Sciatic nerve (tissue), 2 donors: ENCODE data around the gene GK. TPM values are rescaled to one million over a fixed set of nuclear protein-coding genes. Genes with fewer than 3 reads are reported as not detected.

Source experiments
- ATAC-seq: fragments of 200-7000 bp; cut with Tn5 transposase; one replicate; pipeline ENCODE4 v1.9.1; 2020; ENCODE audit warnings: mild to moderate bottlenecking, moderate library complexity
- DNase-seq: peaks from one replicate; pipeline ENCODE4 v3.0.0-alpha.2; 2020; ENCODE audit warnings: low spot score
- intact Hi-C: fragments of 100-400 bp; cut with DNase I; formaldehyde crosslinking; loops from one replicate; pipeline ENCODE4 v1.14.2; 2022
- total RNA-seq: library from RNA; stranded (reverse); fragmentation: NEBNext Ultra II Directional; extraction: Animal tissue kit (Norgen Biotek cat#: 25700); gene quantifications from one replicate; pipeline ENCODE4 v1.2.1, GENCODE V29; 2021
- donor health status: DM: no; HTN: no; CAD: no.
- donor health status: DM: no; HTN: no; CAD: no.

Gene GK
- total RNA-seq, 1 donor from 2014 or later: 20.3 TPM

DNA sequence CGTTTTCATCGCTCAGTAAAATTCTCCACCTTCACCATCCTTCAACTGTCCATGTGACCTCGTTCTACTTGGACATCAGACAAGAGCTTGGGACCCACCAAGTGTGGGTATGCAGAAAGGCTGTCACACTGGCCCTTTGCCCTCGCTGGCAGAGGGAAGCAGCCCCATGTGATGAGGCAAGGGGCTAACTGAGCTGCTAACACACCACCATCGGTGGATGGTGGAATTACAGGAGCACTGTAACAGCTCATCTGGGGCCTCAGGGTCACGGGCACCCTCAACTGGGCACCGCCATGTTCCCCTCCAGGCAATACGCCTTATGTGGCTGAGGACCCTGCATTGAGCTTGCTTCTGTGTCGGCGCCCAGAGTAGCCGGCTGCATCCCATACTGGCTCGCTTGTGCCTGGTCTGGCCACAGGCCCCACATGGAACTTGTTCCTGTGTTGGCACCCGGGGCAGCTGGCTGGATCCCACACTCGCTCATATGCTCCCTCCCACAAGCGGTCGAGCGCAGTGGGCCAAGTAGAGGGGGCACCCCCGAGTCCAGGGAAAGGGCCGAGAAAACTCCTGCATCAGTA lies 126.3 kb downstream of the GK start:
- intact Hi-C loops: no loop called here
- ATAC-seq: no peak
- no peak for DNase-seq

Other genes starting within 250 kb of the GK start
- gene TASL, start 75.7 kb upstream of the GK start, total RNA-seq: 5.3 TPM
- gene TAB3, start 235.8 kb downstream of the GK start, total RNA-seq: 21.5 TPM